Stimulated activated CD4-positive, alpha-beta T cell treated with anti-CD3 and anti-CD28 coated beads, Interleukin-1b, Interleukin-23, amount 100 ng/mL, for 4 hours (primary cell): ENCODE data around the gene PCDHGA9.
"Not testable (repeated sequence)": the region's sequence is repeated elsewhere in the genome, so short reads cannot be mapped to it uniquely, and the experiment has no call there.

ENCODE experiments used
- DNase-seq, 2 donors: peaks; one replicate each; pipeline ENCODE4 v3.0.0-alpha.2; 2020; ENCODE audit warnings: low read depth in 2 of 2

Gene PCDHGA9

DNA sequence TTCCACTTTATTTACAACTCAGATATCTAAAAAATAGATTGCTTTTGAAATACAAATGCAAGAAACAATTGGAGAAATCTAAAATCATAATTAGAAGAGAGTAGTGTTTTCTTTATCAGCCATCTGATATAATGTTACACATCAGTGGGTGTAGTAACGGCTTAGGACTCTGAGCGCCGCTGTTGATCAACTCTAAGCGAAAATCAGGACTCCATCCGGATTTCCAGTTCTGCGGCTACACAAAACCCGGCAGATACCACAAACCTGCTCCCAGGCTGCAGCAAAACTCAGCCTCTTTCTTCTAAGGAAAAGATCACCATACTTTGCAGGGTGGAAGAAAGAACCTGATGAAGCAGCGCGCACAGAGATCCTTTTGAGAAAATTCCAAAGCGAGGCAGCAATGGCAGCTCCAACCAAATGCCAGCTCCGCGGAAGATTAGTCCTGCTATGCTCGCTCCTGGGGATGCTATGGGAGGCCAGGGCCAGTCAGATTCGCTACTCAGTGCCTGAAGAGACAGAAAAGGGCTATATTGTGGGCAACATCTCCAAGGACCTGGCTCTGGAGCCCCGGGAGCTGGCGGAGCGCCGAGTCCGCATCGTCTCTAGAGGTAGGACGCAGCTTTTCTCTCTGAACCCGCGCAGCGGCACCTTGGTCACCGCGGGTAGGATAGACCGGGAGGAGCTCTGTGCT lies at the start of gene PCDHGA9:
TSS of gene PCDHGA9 (plus strand) at position 226 of the 691 bp plus-strand sequence. CDS start at position 401, 175 bp downstream.
- DNase-seq = no peak

DNA sequence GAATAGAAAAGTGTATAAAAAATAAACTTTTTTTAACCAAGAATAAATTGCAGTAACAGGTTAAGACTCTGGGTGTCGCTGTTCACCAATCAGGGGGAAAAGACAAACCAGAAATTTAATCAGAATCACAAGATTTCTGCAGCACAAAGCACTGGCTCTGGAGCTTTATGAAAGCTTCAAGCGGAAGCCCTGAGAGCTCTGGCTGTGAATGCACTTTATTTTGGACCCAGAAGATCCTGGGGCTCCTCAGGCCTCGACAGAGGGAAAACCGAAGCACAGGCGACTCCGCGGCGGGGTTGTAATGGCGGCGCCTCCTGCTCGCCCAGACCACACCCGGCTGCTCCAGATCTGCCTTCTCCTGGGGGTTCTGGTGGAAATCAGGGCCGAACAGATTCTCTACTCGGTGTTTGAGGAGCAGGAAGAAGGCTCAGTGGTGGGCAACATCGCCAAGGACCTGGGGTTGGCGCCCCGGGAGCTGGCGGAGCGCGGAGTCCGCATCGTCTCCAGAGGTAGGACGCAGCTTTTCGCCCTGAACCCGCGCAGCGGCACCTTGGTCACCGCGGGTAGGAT lies 47.6 kb upstream of the PCDHGA9 start, which contains the start of gene PCDHGA4:
TSS of gene PCDHGA4 (plus strand) at position 122 of the 570 bp plus-strand sequence. CDS start at position 209, 87 bp downstream.
- DNase-seq = no peak

DNA sequence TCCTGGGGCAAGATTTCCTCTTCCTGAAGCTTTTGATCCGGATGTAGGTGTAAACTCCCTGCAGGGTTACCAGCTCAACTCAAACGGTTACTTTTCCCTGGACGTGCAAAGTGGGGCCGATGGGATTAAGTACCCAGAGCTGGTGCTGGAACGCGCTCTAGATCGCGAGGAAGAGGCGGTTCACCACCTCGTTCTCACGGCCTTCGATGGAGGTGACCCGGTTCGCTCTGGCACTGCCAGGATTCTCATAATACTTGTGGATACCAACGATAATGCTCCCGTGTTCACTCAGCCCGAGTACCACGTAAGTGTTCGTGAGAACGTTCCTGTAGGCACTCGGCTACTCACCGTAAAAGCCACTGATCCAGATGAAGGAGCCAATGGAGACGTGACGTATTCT lies 46.9 kb upstream of the PCDHGA9 start:
- DNase-seq = no peak

DNA sequence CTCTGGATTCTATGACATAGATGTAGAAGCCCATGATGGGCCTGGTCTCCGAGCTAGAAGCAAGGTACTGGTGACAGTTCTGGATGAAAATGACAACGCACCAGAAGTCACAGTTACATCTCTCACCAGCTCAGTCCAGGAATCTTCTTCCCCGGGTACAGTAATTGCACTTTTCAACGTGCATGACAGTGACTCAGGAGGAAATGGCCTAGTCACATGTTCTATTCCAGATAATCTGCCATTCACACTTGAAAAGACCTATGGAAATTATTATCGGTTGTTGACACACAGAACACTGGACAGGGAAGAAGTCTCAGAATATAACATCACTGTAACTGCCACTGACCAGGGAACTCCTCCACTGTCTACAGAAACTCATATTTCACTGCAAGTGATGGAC lies 46.4 kb upstream of the PCDHGA9 start:
- no peak for DNase-seq

DNA sequence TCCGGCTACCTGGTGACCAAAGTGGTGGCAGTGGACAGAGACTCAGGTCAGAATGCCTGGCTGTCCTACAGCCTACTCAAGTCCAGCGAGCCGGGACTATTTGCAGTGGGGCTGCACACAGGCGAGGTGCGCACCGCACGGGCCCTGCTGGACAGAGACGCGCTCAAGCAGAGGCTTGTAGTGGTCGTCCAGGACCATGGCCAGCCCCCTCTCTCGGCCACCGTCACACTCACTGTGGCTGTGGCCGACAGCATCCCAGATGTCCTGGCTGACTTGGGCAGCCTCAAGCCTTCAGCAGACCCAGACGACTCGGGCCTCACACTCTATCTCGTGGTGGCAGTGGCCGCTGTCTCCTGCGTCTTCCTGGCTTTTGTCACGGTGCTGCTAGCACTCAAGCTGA lies 45.6 kb upstream of the PCDHGA9 start:
- no peak for DNase-seq

DNA sequence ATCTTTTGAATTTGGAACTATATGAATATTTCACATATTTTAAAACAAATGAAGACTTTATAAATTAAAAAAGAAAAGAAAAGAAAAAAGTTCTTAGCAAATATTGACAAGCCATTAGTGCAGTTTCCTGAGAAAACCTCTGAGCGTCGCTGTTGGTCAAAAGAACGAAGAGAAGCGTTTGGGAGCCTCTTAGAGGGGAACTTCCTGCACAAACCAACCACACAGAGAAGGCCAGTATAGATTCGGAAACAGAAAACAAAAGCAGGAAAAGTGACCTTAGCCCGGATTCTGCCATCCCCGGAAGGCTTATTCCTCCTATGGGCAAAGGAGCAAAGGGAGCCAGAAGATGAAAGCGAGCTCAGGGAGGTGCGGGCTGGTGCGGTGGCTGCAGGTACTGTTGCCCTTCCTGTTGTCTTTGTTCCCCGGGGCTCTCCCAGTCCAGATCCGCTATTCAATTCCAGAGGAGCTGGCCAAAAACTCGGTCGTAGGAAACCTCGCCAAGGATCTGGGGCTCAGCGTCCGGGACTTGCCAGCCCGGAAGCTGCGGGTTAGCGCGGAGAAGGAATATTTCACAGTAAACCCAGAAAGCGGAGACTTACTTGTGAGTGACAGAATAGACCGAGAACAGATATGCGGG lies 42.7 kb upstream of the PCDHGA9 start, which contains the start of gene PCDHGB2:
TSS of gene PCDHGB2 (plus strand) at position 205 of the 637 bp plus-strand sequence. CDS start at position 347, 142 bp downstream.
- no peak for DNase-seq

DNA sequence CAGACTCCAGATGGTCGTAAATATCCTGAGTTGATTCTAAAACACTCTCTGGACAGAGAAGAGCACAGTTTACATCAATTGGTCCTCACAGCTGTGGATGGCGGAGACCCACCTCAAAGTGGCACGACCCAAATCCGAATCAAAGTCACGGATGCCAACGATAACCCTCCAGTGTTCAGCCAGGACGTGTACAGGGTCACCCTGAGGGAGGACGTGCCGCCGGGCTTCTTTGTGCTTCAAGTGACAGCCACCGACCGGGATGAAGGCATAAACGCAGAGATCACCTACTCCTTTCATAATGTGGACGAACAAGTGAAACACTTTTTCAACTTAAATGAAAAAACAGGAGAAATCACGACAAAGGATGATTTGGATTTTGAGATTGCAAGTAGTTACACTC lies 41.9 kb upstream of the PCDHGA9 start:
- DNase-seq = no peak

DNA sequence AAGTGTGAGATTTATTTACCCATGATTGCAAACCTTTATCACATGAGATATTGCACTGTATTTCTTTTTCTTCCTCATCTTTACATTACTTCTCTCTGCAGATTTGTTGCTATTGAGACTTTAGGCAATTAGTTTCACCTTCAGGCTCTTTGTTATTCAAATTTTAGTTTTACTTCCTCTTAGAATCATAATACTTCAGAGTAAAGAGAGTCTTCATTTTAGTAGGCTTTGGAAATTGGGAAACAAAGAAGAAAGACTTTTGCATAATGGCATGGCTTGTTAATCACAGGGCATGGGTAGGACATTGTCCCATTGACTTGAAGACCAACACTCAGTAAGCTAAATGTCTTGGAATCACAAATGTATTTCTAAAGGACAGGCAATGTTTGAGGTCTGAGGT lies 39.9 kb upstream of the PCDHGA9 start:
- DNase-seq = no peak

DNA sequence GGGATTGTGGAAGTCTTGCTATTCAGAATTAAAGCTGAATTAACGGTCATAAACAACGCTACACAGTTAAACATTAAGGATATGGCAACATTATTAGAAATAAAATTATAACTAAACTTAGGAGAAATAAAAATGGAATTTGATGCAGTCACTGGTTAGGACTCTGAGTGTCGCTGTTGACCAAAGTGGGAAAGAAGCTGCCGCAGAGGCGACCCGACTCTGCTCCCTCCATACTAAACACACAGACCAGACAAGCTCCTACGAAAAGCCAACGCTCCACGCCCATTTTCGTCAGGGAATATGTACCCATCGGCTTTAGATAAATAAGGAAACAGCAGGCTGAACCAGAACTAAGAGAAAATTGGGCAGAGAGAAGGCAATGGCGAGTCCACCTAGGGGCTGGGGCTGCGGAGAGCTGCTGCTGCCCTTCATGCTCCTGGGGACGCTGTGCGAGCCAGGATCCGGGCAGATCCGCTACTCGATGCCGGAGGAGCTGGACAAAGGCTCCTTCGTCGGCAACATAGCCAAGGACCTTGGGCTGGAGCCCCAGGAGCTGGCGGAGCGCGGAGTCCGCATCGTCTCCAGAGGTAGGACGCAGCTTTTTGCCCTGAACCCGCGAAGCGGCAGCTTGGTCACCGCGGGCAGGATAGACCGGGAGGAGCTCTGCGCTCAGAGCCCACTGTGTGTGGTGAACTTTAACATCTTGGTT lies 38.5 kb upstream of the PCDHGA9 start, which contains the start of gene PCDHGA5:
TSS of gene PCDHGA5 (plus strand) at position 211 of the 709 bp plus-strand sequence. CDS start at position 380, 169 bp downstream.
- no peak for DNase-seq

DNA sequence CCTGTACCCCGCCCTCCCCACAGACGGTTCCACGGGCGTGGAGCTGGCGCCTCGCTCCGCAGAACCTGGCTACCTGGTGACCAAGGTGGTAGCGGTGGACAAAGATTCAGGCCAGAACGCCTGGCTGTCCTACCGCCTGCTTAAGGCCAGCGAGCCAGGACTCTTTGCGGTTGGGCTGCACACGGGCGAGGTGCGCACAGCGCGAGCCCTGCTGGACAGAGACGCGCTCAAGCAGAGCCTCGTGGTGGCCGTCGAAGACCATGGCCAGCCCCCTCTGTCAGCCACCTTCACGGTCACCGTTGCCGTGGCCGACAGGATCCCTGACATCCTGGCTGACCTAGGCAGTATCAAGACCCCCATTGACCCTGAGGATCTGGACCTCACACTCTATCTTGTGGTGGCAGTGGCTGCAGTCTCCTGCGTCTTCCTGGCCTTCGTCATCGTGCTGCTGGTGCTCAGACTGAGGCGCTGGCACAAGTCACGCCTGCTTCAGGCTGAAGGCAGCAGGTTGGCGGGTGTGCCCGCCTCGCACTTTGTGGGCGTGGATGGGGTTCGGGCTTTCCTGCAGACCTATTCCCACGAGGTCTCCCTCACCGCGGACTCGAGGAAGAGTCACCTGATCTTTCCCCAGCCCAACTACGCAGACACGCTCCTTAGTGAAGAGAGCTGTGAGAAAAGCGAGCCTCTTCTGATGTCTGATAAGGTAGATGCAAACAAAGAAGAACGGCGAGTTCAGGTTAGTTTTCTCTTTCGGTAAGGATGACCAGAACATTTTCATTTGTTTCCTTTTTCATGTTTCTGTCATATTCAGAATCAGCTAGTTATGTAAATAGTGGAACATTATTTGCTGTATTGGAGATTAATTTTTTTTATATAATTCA lies 36.3 kb upstream of the PCDHGA9 start:
- DNase-seq = no peak

DNA sequence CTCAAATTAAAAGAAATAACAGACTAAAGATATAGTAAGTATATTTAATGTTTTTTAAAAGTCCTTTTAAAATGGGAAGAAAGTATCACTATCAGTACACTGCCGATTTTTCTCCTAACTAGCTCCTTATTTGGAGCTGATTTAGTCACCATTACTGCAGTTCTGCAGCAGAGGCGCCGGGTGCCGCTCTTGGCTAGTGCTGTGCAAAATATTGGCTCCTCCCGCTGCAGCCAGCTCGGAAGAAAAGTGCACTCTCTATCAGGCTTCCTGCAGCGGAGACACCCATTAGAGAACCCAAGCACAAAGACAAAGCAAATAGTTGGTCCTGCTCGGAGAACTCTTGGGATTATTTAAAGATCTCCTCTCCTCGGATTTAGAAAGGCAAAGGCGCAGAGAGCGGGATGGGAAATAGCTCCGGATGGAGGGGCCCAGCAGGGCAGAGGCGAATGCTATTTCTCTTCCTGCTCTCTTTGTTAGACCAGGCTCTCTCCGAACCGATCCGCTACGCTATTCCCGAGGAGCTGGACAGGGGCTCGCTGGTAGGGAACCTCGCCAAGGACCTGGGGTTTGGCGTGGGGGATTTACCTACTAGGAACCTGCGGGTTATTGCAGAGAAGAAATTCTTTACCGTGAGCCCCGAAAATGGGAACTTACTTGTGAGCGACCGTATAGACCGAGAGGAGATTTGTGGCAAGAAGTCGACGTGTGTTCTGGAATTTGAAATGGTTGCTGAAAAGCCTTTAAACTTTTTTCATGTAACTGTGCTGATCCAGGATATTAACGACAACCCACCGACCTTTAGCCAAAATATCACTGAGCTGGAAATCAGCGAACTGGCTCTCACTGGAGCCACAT lies 32.4 kb upstream of the PCDHGA9 start, which contains the start of gene PCDHGB3:
TSS of gene PCDHGB3 (plus strand) at position 249 of the 855 bp plus-strand sequence. CDS start at position 402, 153 bp downstream.
- no peak for DNase-seq

DNA sequence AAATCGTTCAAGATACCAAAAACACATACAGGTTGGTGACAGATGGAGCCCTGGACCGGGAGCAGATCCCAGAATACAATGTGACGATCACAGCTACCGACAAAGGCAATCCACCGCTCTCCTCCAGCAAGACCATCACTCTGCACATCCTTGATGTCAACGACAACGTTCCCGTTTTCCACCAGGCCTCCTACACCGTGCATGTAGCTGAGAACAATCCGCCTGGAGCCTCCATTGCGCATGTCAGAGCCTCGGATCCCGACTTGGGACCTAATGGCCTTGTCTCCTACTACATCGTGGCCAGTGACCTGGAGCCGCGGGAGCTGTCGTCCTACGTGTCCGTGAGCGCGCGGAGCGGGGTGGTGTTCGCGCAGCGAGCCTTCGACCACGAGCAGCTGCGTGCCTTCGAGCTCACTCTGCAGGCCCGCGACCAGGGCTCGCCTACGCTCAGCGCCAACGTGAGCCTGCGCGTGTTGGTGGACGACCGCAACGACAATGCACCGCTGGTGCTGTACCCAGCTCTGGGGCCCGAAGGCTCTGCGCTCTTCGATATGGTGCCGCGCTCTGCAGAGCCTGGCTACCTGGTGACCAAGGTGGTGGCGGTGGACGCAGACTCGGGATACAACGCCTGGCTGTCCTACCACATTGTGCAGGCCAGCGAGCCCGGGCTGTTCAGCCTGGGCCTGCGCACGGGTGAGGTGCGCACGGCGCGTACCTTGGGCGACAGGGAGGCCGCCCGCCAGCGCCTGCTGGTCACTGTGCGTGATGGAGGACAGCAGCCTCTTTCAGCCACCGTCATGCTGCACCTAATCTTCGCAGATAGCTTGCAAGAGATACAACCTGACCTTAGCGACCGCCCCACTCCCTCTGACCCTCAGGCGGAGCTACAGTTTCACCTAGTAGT lies 30.8 kb upstream of the PCDHGA9 start:
- no peak for DNase-seq

DNA sequence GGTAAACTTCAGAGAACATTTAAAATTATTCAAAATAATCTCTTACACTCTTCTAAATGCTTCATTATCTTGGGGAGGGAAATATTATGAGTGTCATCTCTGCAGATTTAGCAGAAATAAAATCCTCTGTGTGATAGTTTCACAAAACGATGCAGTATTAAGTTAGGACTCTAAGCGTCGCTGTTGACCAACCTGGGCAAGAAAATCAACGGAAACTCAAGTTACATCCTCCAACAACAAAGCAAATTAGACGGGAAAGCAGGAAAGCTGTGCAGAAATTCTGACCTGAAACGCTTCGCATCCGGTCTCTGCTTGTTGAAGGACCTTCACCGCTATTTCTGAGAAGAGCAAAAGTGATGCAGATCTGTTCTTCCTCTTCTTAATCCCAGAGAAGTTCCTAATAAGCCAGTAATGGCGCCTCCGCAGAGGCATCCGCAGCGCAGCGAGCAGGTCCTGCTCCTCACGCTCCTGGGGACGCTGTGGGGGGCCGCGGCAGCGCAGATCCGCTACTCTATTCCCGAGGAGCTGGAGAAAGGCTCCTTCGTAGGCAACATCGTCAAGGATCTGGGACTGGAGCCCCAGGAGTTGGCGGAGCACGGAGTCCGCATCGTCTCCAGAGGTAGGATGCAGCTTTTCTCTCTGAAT lies 28.8 kb upstream of the PCDHGA9 start, which contains the start of gene PCDHGA6:
TSS of gene PCDHGA6 (plus strand) at position 219 of the 645 bp plus-strand sequence. CDS start at position 412, 193 bp downstream.
- DNase-seq = no peak

DNA sequence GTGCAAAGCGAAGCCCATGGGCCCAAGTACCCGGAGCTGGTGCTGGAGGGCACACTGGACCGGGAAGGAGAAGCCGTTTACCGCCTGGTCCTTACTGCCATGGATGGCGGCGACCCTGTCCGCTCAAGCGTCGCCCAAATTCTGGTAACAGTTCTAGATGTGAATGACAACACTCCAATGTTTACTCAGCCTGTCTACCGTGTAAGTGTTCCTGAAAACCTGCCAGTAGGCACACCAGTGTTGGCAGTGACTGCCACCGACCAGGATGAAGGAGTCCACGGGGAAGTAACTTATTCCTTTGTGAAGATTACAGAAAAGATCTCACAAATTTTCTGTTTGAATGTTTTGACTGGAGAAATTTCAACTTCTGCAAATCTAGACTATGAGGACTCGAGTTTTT lies 28.0 kb upstream of the PCDHGA9 start:
- DNase-seq = no peak

DNA sequence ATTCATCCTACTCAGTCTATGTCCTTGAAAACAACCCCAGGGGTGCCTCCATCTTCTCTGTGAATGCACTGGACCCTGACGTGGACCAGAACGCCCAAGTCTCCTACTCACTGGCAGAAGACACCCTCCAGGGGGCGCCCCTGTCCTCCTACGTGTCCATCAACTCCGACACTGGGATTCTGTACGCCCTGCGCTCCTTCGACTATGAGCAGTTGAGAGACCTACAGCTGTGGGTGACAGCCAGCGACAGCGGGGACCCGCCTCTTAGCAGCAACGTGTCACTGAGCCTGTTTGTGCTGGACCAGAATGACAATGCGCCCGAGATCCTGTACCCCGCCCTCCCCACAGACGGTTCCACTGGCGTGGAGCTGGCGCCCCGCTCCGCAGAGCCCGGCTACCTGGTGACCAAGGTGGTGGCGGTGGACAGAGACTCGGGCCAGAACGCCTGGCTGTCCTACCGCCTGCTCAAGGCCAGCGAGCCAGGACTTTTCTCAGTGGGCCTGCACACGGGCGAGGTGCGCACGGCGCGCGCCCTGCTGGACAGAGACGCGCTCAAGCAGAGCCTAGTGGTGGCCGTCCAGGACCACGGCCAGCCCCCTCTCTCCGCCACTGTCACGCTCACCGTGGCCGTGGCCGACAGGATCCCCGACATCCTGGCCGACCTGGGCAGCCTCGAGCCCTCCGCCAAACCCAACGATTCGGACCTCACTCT lies 27.0 kb upstream of the PCDHGA9 start:
- DNase-seq = not testable (repeated sequence)

DNA sequence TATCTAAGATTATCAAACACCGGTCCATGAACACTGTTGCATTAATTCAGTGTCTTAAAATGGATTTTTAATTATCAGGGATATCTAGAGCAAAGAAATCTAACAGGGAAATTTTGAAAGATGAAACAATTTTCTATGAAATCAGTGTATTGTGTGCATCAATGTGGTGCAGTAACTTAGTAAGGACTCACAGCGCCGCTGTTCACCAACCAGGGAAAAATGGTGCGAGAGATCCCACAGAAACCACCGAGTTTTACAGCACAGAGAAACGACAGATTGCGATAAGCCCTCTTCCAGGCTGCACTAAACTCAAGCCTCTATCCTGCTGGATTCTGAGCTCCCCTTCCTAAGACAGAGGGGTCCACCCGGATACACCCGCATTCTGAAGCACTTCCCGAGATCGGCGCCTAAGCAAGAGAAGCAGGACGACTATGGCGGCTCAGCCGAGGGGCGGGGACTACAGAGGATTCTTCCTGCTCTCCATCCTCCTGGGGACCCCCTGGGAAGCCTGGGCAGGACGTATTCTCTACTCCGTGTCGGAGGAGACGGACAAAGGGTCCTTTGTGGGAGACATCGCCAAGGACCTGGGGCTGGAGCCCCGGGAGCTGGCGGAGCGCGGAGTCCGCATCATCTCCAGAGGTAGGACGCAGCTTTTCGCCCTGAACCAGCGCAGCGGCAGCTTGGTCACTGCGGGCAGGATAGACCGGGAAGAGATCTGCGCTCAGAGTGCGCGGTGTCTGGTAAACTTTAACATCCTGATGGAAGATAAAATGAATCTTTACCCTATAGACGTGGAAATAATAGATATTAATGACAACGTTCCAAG lies 19.9 kb upstream of the PCDHGA9 start, which contains the start of gene PCDHGA7:
TSS of gene PCDHGA7 (plus strand) at position 274 of the 826 bp plus-strand sequence. CDS start at position 432, 158 bp downstream.
- no peak for DNase-seq

DNA sequence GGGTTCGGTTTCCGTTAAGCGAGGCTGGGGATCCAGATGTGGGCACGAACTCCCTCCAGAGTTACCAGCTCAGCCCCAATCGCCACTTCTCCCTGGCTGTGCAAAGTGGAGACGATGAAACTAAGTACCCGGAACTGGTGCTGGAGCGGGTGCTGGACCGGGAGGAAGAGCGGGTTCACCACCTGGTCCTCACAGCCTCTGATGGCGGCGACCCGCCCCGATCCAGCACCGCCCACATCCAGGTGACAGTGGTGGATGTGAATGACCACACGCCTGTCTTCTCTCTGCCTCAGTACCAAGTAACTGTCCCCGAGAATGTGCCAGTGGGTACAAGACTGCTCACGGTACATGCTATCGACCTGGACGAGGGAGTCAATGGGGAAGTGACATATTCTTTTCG lies 19.2 kb upstream of the PCDHGA9 start:
- DNase-seq = no peak
